ENCODE measurements around the gene CABLES1.

CABLES1 gene

DNA sequence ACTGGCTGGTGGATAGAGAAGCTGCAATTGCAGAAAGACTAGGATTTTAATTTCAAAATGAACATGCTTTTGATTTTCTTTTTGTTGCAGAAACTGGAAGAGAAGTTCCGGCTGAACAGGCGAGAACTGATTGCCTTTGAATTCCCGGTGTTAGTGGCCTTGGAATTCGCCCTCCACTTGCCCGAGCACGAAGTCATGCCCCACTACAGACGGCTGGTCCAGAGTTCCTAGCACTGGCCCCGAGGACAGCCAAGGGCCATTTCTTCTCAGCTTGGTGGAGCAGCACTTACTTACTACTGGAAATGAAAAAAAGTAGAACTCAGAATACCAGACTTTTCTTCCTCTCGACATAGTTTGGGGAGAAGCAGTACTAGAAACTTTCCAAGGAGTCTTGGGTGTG, 121.9 kb downstream of the CABLES1 start:
- POLR2A ChIA-PET: no interaction called here
- TF ChIP-seq KLF1 (tag by site-specific recombination; IDR thresholded peaks at IDR 0.05): no peak
- TF ChIP-seq PRDM10 (tag by site-specific recombination; IDR thresholded peaks at IDR 0.05): no peak
- TF ChIP-seq, protein P1, sequence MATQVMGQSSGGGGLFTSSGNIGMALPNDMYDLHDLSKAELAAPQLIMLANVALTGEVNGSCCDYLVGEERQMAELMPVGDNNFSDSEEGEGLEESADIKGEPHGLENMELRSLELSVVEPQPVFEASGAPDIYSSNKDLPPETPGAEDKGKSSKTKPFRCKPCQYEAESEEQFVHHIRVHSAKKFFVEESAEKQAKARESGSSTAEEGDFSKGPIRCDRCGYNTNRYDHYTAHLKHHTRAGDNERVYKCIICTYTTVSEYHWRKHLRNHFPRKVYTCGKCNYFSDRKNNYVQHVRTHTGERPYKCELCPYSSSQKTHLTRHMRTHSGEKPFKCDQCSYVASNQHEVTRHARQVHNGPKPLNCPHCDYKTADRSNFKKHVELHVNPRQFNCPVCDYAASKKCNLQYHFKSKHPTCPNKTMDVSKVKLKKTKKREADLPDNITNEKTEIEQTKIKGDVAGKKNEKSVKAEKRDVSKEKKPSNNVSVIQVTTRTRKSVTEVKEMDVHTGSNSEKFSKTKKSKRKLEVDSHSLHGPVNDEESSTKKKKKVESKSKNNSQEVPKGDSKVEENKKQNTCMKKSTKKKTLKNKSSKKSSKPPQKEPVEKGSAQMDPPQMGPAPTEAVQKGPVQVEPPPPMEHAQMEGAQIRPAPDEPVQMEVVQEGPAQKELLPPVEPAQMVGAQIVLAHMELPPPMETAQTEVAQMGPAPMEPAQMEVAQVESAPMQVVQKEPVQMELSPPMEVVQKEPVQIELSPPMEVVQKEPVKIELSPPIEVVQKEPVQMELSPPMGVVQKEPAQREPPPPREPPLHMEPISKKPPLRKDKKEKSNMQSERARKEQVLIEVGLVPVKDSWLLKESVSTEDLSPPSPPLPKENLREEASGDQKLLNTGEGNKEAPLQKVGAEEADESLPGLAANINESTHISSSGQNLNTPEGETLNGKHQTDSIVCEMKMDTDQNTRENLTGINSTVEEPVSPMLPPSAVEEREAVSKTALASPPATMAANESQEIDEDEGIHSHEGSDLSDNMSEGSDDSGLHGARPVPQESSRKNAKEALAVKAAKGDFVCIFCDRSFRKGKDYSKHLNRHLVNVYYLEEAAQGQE (tag by site-specific recombination; IDR thresholded peaks at IDR 0.05): no peak
- TF ChIP-seq, protein P2, sequence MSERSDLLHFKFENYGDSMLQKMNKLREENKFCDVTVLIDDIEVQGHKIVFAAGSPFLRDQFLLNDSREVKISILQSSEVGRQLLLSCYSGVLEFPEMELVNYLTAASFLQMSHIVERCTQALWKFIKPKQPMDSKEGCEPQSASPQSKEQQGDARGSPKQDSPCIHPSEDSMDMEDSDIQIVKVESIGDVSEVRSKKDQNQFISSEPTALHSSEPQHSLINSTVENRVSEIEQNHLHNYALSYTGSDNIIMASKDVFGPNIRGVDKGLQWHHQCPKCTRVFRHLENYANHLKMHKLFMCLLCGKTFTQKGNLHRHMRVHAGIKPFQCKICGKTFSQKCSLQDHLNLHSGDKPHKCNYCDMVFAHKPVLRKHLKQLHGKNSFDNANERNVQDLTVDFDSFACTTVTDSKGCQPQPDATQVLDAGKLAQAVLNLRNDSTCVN (tag by site-specific recombination; optimal IDR thresholded peaks at IDR 0.05): no peak
- no peak for TF ChIP-seq ZNF48 (tag by site-specific recombination; IDR thresholded peaks at IDR 0.05)
- TF ChIP-seq ZNF785 (tag by site-specific recombination; IDR thresholded peaks at IDR 0.05): no peak
- TF ChIP-seq, protein P3, sequence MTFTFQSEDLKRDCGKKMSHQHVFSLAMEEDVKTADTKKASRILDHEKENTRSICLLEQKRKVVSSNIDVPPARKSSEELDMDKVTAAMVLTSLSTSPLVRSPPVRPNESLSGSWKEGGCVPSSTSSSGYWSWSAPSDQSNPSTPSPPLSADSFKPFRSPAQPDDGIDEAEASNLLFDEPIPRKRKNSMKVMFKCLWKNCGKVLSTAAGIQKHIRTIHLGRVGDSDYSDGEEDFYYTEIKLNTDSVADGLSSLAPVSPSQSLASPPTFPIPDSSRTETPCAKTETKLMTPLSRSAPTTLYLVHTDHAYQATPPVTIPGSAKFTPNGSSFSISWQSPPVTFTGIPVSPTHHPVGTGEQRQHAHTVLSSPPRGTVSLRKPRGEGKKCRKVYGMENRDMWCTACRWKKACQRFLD (tag by site-specific recombination; IDR thresholded peaks at IDR 0.05): no peak
- no peak for TF ChIP-seq ZNF585B (tag by site-specific recombination; IDR thresholded peaks at IDR 0.05)
- TF ChIP-seq ZBTB1 (tag by site-specific recombination; IDR thresholded peaks at IDR 0.05): no peak
- TF ChIP-seq ZNF837 (tag by site-specific recombination; IDR thresholded peaks at IDR 0.05): no peak
- no peak for TF ChIP-seq ZNF350 (tag by site-specific recombination; IDR thresholded peaks at IDR 0.05)
- TF ChIP-seq KLF8 (tag by site-specific recombination; IDR thresholded peaks at IDR 0.05): no peak
- TF ChIP-seq ZNF155 (tag by site-specific recombination; IDR thresholded peaks at IDR 0.05): no peak
- TF ChIP-seq ZNF555 (tag by site-specific recombination; conservative IDR thresholded peaks at IDR 0.05): no peak
- no peak for TF ChIP-seq PATZ1 (tag by site-specific recombination; IDR thresholded peaks at IDR 0.05)
- TF ChIP-seq BCL11A (tag by site-specific recombination; IDR thresholded peaks at IDR 0.05; ENCODE audit: low read depth): no peak
- TF ChIP-seq ZNF302 (tag by site-specific recombination; IDR thresholded peaks at IDR 0.05; ENCODE audit: low read depth): no peak
- TF ChIP-seq YY2 (tag by site-specific recombination; IDR thresholded peaks at IDR 0.05): no peak
- TF ChIP-seq HOXA7 (CRISPR knock-in tag; IDR thresholded peaks at IDR 0.05; ENCODE audit: borderline replicate concordance): no peak
- peaks cover 0 to 54% of the 10 kb centered on the region in 2 experiments; a peak in 2 of 3 replicates for H3K36me3 ChIP-seq (ENCODE audit: control insufficient read depth in 2 of 2, insufficient read depth in 1 of 2, low read length in 2 of 2)
- CTCF ChIA-PET: no interaction called here
- no peak overlapping the region for H3K27ac ChIP-seq (ENCODE audit: extremely low read depth, low read depth, low read length)
- H3K9me3 ChIP-seq (ENCODE audit: control insufficient read depth, insufficient read depth, low read depth, low read length): no peaks in the 10 kb centered on the region
- H3K4me3 ChIP-seq (ENCODE audit: low read depth, low read length): no peak overlapping the region
- peaks cover 8% of the 10 kb centered on the region for H3K4me1 ChIP-seq (ENCODE audit: control insufficient read depth, insufficient read depth, low read length)
